Fibroblast of the conjunctiva (primary cell): Measurements from ENCODE around the gene CEP76.
"Not testable (repeated sequence)": the region's sequence is repeated elsewhere in the genome, so short reads cannot be mapped to it uniquely, and the experiment has no call there.

Experiments
- DNase-seq: peaks from one replicate; pipeline ENCODE4 v3.0.0-alpha.2; 2010; ENCODE audit warnings: low read depth

The CEP76 gene

DNA sequence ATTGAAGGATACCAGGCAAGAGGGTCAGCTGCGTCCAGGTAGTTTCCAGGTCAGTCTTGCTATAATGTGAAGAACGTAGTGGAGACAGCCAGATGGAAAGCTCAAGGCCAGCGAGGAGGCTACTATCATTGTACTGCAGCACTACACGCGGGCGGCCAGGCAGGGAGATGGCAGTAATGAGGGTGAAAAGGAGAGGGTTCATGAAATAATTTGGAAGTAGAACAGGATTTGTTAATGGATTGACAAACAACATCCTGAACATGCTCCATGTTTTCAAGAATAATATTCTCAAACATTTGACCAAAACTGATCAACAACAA lies 61.7 kb downstream of the CEP76 start:
- no peak for DNase-seq

- DNase-seq = no peak
Observed at GRCh38 chr18:12639990-12640880, 62.3 kb downstream of the CEP76 start.

- DNase-seq = no peak
Observed at GRCh38 chr18:12638644-12639124, 63.8 kb downstream of the CEP76 start.

- no peak for DNase-seq
Observed at GRCh38 chr18:12637901-12638643, 64.5 kb downstream of the CEP76 start.

DNA sequence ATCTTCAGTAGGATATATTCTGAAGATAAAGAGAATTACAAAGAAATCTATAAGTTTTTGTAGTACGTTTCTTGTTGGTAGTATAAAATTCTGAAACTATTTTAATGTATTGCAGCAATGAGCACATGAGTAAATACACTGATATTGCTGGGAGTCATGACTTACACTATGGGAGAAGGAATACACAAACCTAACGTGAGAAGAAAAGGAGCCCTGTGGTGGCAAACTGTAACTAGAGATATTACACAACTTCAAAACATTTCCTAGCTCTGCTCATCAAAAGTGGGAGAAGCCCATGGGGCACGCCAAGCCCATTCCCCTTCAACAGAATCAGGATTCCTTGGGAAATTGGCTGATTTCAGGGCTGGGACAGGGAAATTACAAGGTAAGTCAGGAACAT lies 65.1 kb downstream of the CEP76 start:
- DNase-seq = no peak

- DNase-seq = no peak
Observed at GRCh38 chr18:12631831-12632477, 70.6 kb downstream of the CEP76 start.

- no peak for DNase-seq
Observed at GRCh38 chr18:12630136-12630535, 72.4 kb downstream of the CEP76 start.

GRCh38 chr18:12628706-12629702 lies 73.5 kb downstream of the CEP76 start:
- peak; percentile 43 for DNase-seq

DNA sequence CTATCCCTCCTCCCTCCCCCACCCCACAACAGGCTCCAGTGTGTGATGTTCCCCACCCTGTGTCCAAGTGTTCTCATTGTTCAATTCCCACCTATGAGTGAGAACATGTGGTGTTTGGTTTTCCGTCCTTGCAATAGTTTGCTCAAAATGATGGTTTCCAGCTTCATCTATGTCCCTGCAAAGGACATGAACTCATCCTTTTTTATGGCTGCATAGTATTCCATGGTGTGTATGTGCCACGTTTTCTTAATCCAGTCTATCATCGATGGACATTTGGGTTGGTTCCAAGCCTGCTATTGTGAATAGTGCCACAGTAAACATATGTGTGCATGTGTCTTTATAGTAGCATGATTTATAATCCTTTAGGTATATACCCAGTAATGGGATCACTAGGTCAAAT lies 75.3 kb downstream of the CEP76 start:
- DNase-seq = not testable (repeated sequence)

GRCh38 chr18:12625241-12625640 lies 77.3 kb downstream of the CEP76 start:
- DNase-seq = peak; percentile 53
